Forelimb muscle (tissue), 1 donor: ENCODE data around the gene MUC20. TPM values are rescaled to one million over a fixed set of nuclear protein-coding genes. Genes with fewer than 3 reads are reported as not detected.
"Not testable (repeated sequence)": the region's sequence is repeated elsewhere in the genome, so short reads cannot be mapped to it uniquely, and the experiment has no call there.

Source experiments
- DNase-seq: peaks from one replicate; pipeline ENCODE4 v3.0.0-alpha.2; 2013; ENCODE audit warnings: low read depth
- polyA plus RNA-seq: library from polyadenylated mRNA; unstranded; fragments of 120-200 nt; gene quantifications from one replicate; pipeline ENCODE4 v1.2.1, GENCODE V29; 2013; ENCODE audit not compliant: insufficient read length

MUC20 gene
- polyA plus RNA-seq, 1 donor, result 3.5 TPM

GRCh38 chr3:195692781-195693427 lies 27.9 kb upstream of the MUC20 start:
- DNase-seq, result no peak

GRCh38 chr3:195693428-195694216 lies 27.2 kb upstream of the MUC20 start:
- no peak for DNase-seq

- DNase-seq, result not testable (repeated sequence)
These were observed 26.3 kb upstream of the MUC20 start for GRCh38 chr3:195694217-195695076.

- no peak for DNase-seq
These were observed 24.0 kb upstream of the MUC20 start for GRCh38 chr3:195696632-195697278.

- DNase-seq, result no peak
These were observed 23.0 kb upstream of the MUC20 start for GRCh38 chr3:195697582-195698324.

- DNase-seq, result no peak
These were observed 22.5 kb upstream of the MUC20 start for GRCh38 chr3:195698325-195698646.

GRCh38 chr3:195698647-195699387 lies 22.0 kb upstream of the MUC20 start:
- no peak for DNase-seq

- no peak for DNase-seq
These were observed 21.4 kb upstream of the MUC20 start for GRCh38 chr3:195699388-195699771.

GRCh38 chr3:195699860-195700259 lies 20.9 kb upstream of the MUC20 start:
- no peak for DNase-seq

- DNase-seq, result no peak
These were observed 20.5 kb upstream of the MUC20 start for GRCh38 chr3:195700319-195700718.

- DNase-seq, result no peak
These were observed 19.5 kb upstream of the MUC20 start for GRCh38 chr3:195701042-195701915.

- DNase-seq, result no peak
These were observed 17.0 kb upstream of the MUC20 start for GRCh38 chr3:195703776-195704175.

GRCh38 chr3:195704433-195704999 lies 16.3 kb upstream of the MUC20 start:
- DNase-seq, result no peak

- no peak for DNase-seq
These were observed 15.4 kb upstream of the MUC20 start for GRCh38 chr3:195705081-195705991.

- DNase-seq, result no peak
These were observed 12.7 kb upstream of the MUC20 start for GRCh38 chr3:195708061-195708460.

GRCh38 chr3:195708626-195709481 lies 11.9 kb upstream of the MUC20 start:
- DNase-seq, result no peak

GRCh38 chr3:195709676-195710085 lies 11.1 kb upstream of the MUC20 start:
- no peak for DNase-seq
